ENCODE measurements around the gene TNFRSF17.

DNA sequence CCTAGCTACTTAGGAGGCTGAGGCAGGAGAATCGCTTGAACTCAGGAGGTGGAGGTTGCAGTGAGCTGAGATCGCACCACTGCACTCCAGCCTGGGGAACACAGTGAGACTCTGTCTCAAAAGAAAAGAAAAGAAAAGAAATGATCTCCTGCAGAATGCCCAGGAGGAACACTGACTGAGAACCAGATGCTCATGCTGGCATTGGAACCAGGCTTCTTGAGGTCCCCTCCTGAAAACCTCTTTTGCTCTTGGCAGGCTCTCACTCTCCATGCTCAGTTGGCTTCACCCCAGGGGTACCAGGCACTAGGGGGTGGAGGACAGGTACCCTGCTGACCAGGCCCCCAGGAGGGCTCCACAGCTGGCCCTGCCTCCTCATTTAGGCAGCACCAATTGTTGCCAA lies 8.5 kb upstream of the TNFRSF17 start:
- TF ChIP-seq, protein P1, sequence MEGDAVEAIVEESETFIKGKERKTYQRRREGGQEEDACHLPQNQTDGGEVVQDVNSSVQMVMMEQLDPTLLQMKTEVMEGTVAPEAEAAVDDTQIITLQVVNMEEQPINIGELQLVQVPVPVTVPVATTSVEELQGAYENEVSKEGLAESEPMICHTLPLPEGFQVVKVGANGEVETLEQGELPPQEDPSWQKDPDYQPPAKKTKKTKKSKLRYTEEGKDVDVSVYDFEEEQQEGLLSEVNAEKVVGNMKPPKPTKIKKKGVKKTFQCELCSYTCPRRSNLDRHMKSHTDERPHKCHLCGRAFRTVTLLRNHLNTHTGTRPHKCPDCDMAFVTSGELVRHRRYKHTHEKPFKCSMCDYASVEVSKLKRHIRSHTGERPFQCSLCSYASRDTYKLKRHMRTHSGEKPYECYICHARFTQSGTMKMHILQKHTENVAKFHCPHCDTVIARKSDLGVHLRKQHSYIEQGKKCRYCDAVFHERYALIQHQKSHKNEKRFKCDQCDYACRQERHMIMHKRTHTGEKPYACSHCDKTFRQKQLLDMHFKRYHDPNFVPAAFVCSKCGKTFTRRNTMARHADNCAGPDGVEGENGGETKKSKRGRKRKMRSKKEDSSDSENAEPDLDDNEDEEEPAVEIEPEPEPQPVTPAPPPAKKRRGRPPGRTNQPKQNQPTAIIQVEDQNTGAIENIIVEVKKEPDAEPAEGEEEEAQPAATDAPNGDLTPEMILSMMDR (IDR thresholded peaks at IDR 0.05) = no peak
- TF ChIP-seq EZH2phosphoT487 (IDR thresholded peaks at IDR 0.05) (no peak), EZH2 (IDR thresholded peaks at IDR 0.05) (no peak)
